Kasumi-1 (cell line): ENCODE results near the gene HSD17B3.
"Not testable (repeated sequence)": the region's sequence is repeated elsewhere in the genome, so short reads cannot be mapped to it uniquely, and the experiment has no call there.

Experiments used
- DNase-seq, 2 experiments: peaks; one replicate each; lab custom pipeline; 2025; lab: John Stamatoyannopoulos, UW

HSD17B3 gene

GRCh38 chr9:96302021-96302420 is at the start of gene HSD17B3:
TSS of gene HSD17B3 (minus strand) at chr9:96302176. CDS start at chr9:96302104, 72 bp downstream.
- DNase-seq: no peak

GRCh38 chr9:96350866-96351265 is 48.9 kb upstream of the HSD17B3 start:
- no peak for DNase-seq

- no peak for DNase-seq
These were observed 46.3 kb upstream of the HSD17B3 start for GRCh38 chr9:96348261-96348660.

- no peak for DNase-seq
These were observed 43.6 kb upstream of the HSD17B3 start for GRCh38 chr9:96345551-96345950.

GRCh38 chr9:96344458-96345180 is 42.6 kb upstream of the HSD17B3 start:
- no peak for DNase-seq

GRCh38 chr9:96343515-96344360 is 41.8 kb upstream of the HSD17B3 start:
- DNase-seq: no peak

GRCh38 chr9:96342571-96343245 is 40.7 kb upstream of the HSD17B3 start:
- no peak for DNase-seq

GRCh38 chr9:96340707-96341106 is 38.7 kb upstream of the HSD17B3 start:
- no peak for DNase-seq

- DNase-seq: no peak
These were observed 36.3 kb upstream of the HSD17B3 start for GRCh38 chr9:96338299-96338698.

- DNase-seq: no peak
These were observed 32.0 kb upstream of the HSD17B3 start for GRCh38 chr9:96333958-96334357.

GRCh38 chr9:96331236-96331947 is 29.4 kb upstream of the HSD17B3 start:
- DNase-seq: no peak

- peak; percentile 60 to 62 for DNase-seq
These were observed 25.8 kb upstream of the HSD17B3 start for GRCh38 chr9:96327694-96328352.

- no peak for DNase-seq
These were observed 21.2 kb upstream of the HSD17B3 start for GRCh38 chr9:96323169-96323568.

GRCh38 chr9:96322736-96323135 is 20.8 kb upstream of the HSD17B3 start:
- DNase-seq: not testable (repeated sequence)

GRCh38 chr9:96322210-96322609 is 20.2 kb upstream of the HSD17B3 start:
- not testable (repeated sequence) for DNase-seq

- DNase-seq: no peak
These were observed 19.5 kb upstream of the HSD17B3 start for GRCh38 chr9:96321515-96321914.

GRCh38 chr9:96320749-96321280 is 18.8 kb upstream of the HSD17B3 start:
- DNase-seq: no peak

- no peak for DNase-seq
These were observed 17.1 kb upstream of the HSD17B3 start for GRCh38 chr9:96318921-96319565.

- peak; percentile 65 to 70 for DNase-seq
These were observed 15.5 kb upstream of the HSD17B3 start for GRCh38 chr9:96317335-96317980.

GRCh38 chr9:96309850-96310249 is 7.9 kb upstream of the HSD17B3 start:
- DNase-seq: no peak
